NCI-H82 treated with DMSO at 0.1 percent for 48 hours (cell line): Measurements from ENCODE around the gene SOWAHD.
"Not testable (repeated sequence)": the region's sequence is repeated elsewhere in the genome, so short reads cannot be mapped to it uniquely, and the experiment has no call there.

Source experiments
- DNase-seq: peaks from one replicate; lab custom pipeline; 2025; ENCODE audit not compliant: unreplicated experiment; lab: John Stamatoyannopoulos, UW

SOWAHD gene

DNA sequence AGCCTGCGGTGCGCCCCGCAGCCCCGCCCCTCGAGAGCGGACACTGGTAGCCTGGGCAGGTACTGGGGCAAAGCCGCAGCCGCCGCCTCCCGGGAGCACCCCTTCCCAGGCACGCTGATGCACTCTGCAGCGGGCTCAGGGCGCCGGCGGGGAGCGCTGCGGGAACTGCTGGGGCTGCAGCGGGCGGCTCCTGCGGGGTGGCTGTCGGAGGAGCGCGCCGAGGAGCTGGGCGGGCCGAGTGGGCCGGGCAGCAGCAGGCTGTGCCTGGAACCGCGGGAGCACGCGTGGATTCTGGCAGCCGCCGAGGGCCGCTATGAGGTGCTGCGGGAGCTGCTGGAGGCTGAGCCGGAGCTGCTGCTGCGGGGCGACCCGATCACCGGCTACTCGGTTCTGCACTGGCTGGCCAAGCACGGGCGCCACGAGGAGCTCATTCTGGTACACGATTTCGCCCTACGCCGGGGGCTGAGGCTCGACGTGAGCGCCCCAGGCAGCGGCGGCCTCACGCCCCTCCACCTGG is 401 bp downstream of the SOWAHD start:
- DNase-seq: no peak

GRCh38 chrX:119759248-119759766 is 919 bp downstream of the SOWAHD start:
- no peak for DNase-seq

DNA sequence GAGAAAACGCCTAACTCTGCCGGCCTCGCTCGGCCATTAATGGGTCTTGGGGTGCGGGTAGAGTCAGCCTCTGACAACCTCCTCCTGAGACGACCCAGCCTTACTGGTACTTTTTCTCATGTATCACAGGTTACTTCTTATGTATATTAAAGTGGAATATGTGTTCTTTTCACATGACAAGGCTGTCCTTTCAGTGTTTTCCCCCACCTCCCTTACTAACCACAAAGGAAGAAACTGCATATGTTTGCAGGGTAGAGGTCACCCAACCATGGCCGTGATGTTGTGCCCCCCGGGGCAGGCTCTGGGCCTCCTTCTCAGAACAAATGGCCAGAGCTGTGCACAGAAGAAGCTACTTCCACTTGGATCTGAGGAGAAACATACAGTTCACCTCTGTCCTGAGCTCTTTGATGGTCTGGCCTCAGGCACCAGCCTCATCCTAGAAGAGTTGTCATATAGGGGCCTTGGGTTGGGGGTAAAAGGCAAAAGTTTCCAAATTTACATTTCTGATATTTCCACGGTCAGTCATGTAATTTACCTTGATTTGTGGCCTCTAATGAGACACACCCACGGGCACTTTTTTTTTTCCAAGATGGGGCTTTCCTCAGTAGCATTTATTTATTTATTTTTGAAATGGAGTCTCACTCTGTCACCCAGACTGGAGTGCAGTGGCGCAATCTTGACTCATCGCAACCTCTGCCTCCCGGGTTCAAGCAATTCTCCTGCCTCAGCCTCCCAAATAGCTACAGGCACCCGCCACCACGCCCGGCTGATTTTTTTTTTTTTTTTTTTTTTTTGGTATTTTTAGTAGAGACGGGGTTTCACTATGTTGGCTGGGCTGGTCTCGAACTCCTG is 1.9 kb downstream of the SOWAHD start:
- DNase-seq: no peak

- DNase-seq: no peak
Measured at GRCh38 chrX:119762718-119763117, 4.3 kb downstream of the SOWAHD start.

GRCh38 chrX:119763181-119763580 is 4.8 kb downstream of the SOWAHD start:
- no peak for DNase-seq

GRCh38 chrX:119763836-119764387 is 5.5 kb downstream of the SOWAHD start:
- no peak for DNase-seq

DNA sequence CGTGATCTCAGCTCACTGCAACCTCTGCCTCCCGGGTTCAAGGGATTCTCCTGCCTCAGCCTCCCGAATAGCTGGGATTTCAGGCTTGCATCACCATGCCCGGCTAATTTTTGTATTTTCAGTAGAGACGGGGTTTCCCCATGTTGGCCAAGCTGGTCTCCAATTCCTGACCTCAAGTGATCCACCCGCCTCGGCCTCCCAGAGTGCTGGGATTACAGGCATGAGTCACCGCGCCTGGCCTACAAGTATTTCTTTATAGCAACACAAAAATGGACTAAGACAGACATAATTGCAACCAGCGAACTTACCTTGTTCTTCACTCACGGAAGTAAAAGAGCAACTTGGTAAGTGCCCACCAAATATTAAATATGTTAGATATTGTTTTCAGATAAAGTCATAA is 10.0 kb downstream of the SOWAHD start:
- not testable (repeated sequence) for DNase-seq

DNA sequence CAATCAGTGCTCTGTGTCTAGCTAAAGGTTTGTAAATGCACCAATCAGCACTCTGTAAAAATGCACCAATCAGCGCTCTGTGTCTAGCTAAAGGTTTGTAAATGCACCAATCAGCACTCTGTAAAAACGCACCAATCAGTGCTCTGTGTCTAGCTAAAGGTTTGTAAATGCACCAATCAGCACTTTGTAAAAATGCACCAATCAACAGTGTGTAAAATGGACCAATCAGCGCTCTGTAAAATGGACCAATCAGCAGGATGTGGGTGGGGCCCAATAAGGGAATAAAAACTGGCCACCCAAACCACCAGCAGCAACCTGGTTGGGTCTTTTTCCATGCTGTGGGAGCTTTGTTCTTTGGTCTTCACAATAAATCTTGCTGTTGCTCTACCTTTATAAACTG is 11.0 kb downstream of the SOWAHD start:
- DNase-seq: not testable (repeated sequence)

GRCh38 chrX:119775517-119776238 is 17.3 kb downstream of the SOWAHD start:
- DNase-seq: no peak

DNA sequence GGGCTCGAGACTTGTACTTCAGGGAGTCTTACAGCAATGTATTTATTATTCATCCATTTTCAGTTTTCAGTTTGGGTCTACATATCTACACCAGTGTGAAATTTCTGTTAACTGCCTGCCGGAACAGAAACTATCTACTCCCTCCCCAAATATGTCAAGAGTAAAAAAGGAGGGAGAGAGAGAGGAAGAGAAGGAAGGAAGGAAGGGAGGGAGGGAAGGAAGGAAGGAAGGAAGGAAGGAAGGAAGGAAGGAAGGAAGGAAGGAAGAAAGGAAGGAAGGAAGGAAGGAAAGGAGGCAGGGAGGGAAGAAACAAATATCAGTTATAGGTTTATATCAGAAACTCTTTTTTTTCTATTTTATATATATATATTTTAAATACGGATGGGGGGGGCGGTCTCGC is 20.4 kb downstream of the SOWAHD start:
- no peak for DNase-seq

- no peak for DNase-seq
Measured at GRCh38 chrX:119783026-119783425, 24.6 kb downstream of the SOWAHD start.

GRCh38 chrX:119784747-119785446 is 26.5 kb downstream of the SOWAHD start:
- peak; percentile 6 for DNase-seq

DNA sequence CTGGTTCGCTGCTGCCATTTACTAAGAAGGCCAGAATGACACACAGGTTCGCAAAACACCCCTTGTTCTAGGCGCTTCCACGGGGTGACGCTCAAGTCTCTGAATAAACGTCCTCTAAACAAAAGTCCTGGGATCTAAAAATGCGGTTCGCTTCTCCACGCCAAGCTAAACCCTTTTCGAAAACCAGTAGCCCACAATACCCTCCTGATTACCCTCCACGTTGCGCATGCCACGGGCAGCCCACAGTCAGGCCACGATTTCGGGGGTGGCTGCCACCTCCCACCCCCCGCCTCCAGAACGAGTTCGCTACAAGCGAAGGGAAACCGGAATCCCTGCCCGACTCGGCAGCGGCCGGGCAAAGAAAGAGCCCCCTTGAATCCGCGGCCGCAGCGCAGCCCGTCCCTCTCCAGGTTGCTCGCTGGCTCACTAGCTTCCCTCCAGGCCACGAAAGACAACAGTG is 32.6 kb downstream of the SOWAHD start:
- peak; percentile 53 for DNase-seq

GRCh38 chrX:119791437-119792231 is 33.2 kb downstream of the SOWAHD start, which contains the start of gene RPL39:
Gene RPL39, minus strand, starts transcription at chrX:119791630. Its CDS starts 54 bp downstream, at chrX:119791576.
- peak; percentile 92 for DNase-seq

- no peak for DNase-seq
Measured at GRCh38 chrX:119801253-119802221, 43.1 kb downstream of the SOWAHD start.

DNA sequence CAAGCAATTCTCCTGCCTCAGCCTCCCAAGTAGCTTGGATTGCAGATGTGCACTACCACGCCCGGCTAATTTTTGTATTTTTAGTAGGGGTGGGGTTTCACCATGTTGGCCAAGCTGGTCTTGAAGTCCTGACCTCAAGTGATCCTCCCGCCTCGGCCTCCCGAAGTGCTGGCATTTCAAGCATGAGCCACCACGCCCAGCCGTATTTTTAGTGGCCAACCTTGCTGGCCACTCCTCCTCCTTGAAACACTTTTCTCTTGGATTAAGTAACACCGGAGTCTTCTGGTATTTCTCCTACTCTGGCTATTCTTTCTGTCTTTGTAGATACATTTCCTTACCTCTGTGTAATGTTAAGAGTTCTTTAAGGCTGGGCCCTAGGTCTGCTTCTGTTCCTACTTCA is 44.2 kb downstream of the SOWAHD start:
- DNase-seq: no peak

GRCh38 chrX:119808461-119808860 is 50.1 kb downstream of the SOWAHD start:
- DNase-seq: not testable (repeated sequence)

- no peak for DNase-seq
Measured at GRCh38 chrX:119809185-119809666, 50.8 kb downstream of the SOWAHD start.
